PC-9 (cell line): ENCODE measurements around the gene ECD.

Source experiments
- EZH2 ChIP-seq: fragments of 200-600 bp; sonication (generic); IDR thresholded peaks from 2 replicates; pipeline ENCODE4 v1.8.0; 2017; ENCODE audit warnings: antibody characterized with exemption, low read depth
- TF ChIP-seq, protein P1 (sequence below): fragments of 200-600 bp; sonication (generic); conservative IDR thresholded peaks from 2 replicates; pipeline ENCODE4 v1.6.1; 2017; ENCODE audit warnings: mixed run types, antibody characterized with exemption, mild to moderate bottlenecking, moderate library complexity

- no peak for TF ChIP-seq EZH2
- TF ChIP-seq, protein P1, sequence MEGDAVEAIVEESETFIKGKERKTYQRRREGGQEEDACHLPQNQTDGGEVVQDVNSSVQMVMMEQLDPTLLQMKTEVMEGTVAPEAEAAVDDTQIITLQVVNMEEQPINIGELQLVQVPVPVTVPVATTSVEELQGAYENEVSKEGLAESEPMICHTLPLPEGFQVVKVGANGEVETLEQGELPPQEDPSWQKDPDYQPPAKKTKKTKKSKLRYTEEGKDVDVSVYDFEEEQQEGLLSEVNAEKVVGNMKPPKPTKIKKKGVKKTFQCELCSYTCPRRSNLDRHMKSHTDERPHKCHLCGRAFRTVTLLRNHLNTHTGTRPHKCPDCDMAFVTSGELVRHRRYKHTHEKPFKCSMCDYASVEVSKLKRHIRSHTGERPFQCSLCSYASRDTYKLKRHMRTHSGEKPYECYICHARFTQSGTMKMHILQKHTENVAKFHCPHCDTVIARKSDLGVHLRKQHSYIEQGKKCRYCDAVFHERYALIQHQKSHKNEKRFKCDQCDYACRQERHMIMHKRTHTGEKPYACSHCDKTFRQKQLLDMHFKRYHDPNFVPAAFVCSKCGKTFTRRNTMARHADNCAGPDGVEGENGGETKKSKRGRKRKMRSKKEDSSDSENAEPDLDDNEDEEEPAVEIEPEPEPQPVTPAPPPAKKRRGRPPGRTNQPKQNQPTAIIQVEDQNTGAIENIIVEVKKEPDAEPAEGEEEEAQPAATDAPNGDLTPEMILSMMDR: no peak
Observed at GRCh38 chr10:73152009-73152408, 15.8 kb downstream of the ECD start.
